ENCODE data around the gene HCFC2.

GRCh38 chr12:104058802-104059201 is 5.5 kb upstream of the HCFC2 start:
- no peak for TF ChIP-seq CREB1 (IDR thresholded peaks at IDR 0.05)
- no peak for TF ChIP-seq CREB1 (CRISPR knock-in tag; IDR thresholded peaks at IDR 0.05)
- TF ChIP-seq TARDBP (IDR thresholded peaks at IDR 0.05), result no peak
- TF ChIP-seq MCM2 (IDR thresholded peaks at IDR 0.05; ENCODE audit: low read depth), result no peak
- no peak for TF ChIP-seq SP1 (CRISPR knock-in tag; IDR thresholded peaks at IDR 0.05)
- TF ChIP-seq CTCF (IDR thresholded peaks at IDR 0.05 in 2 of 3, conservative IDR thresholded peaks at IDR 0.05 in 1 of 3; ENCODE audit: insufficient read depth in 2 of 3, low read depth in 1 of 3, low read length in 3 of 3), result no peak
- TF ChIP-seq MAX (CRISPR knock-in tag; IDR thresholded peaks at IDR 0.05), result no peak
- no peak for TF ChIP-seq SIN3A (IDR thresholded peaks at IDR 0.05; ENCODE audit: borderline replicate concordance in 2 of 2, control insufficient read depth in 1 of 2, low read depth in 2 of 2, low read length in 2 of 2)
- no peak for TF ChIP-seq HDAC1 (IDR thresholded peaks at IDR 0.05)
